GM23338 (cell line): ENCODE results near the gene KRT6A. TPM values are rescaled to one million over a fixed set of nuclear protein-coding genes. Genes with fewer than 3 reads are reported as not detected.

Source experiments
- ATAC-seq: fragments of 200-7000 bp; cut with Tn5 transposase; 3 replicates; pipeline ENCODE4 v1.9.1; 2020
- DNase-seq: peaks from one replicate; pipeline ENCODE4 v3.0.0-alpha.2; 2015; ENCODE audit warnings: low spot score
- H2AFZ ChIP-seq: fragments of 200-600 bp; sonication (generic); 2 replicates; pipeline ENCODE4 v1.8.0; 2016; ENCODE audit warnings: antibody characterized with exemption, mild to moderate bottlenecking, moderate library complexity
- H3F3A ChIP-seq: fragments of 200-600 bp; sonication (generic); replicated peaks from 2 replicates; pipeline ENCODE4 v1.8.0; 2017; ENCODE audit warnings: antibody characterized with exemption, mixed run types, low read depth
- H3K27ac ChIP-seq: fragments of 200-600 bp; sonication (generic); 2 replicates; pipeline ENCODE4 v1.6.1; 2016; ENCODE audit warnings: low read depth
- H3K27me3 ChIP-seq: fragments of 200-600 bp; sonication (generic); 2 replicates; pipeline ENCODE4 v1.8.0; 2016; ENCODE audit warnings: mild to moderate bottlenecking, mixed run types, moderate library complexity; ENCODE audit not compliant: insufficient read depth
- H3K36me3 ChIP-seq: fragments of 200-600 bp; sonication (generic); 2 replicates; pipeline ENCODE4 v1.8.0; 2016; ENCODE audit warnings: mild to moderate bottlenecking; ENCODE audit not compliant: insufficient read depth
- H3K4me1 ChIP-seq: fragments of 200-600 bp; sonication (generic); 2 replicates; pipeline ENCODE4 v1.8.0; 2016; ENCODE audit warnings: mild to moderate bottlenecking, moderate library complexity; ENCODE audit not compliant: insufficient read depth
- H3K4me2 ChIP-seq: fragments of 200-600 bp; sonication (generic); 2 replicates; pipeline ENCODE4 v1.7.1; 2017; ENCODE audit warnings: mixed run types
- H3K4me3 ChIP-seq: fragments of 200-600 bp; sonication (generic); 2 replicates; pipeline ENCODE4 v1.6.1; 2016; ENCODE audit warnings: mixed run types
- H3K79me2 ChIP-seq: fragments of 200-600 bp; sonication (generic); replicated peaks from 2 replicates; pipeline ENCODE4 v1.8.0; 2017; ENCODE audit warnings: mild to moderate bottlenecking; ENCODE audit not compliant: insufficient read depth
- H3K9me2 ChIP-seq: fragments of 200-600 bp; sonication (generic); 2 replicates; pipeline ENCODE4 v1.8.0; 2017; ENCODE audit not compliant: insufficient read depth
- H4K20me1 ChIP-seq: fragments of 200-600 bp; sonication (generic); replicated peaks from 2 replicates; pipeline ENCODE4 v1.8.0; 2017; ENCODE audit warnings: mild to moderate bottlenecking; ENCODE audit not compliant: insufficient read depth
- H3K27ac Mint-ChIP-seq: 2 replicates; pipeline ENCODE4 v1.8.0; 2020; ENCODE audit warnings: inconsistent platforms, mild to moderate bottlenecking, moderate library complexity, mixed read lengths
- H3K27me3 Mint-ChIP-seq: 3 replicates; pipeline ENCODE4 v1.8.0; 2022; ENCODE audit warnings: low read depth, mild to moderate bottlenecking, moderate library complexity, mixed read lengths, inconsistent platforms; ENCODE audit not compliant: insufficient read depth, poor library complexity
- H3K36me3 Mint-ChIP-seq: 3 replicates; pipeline ENCODE4 v1.8.0; 2021; ENCODE audit warnings: low read depth, mild to moderate bottlenecking, inconsistent platforms, moderate library complexity, mixed read lengths
- H3K4me1 Mint-ChIP-seq: 3 replicates; pipeline ENCODE4 v1.8.0; 2020; ENCODE audit warnings: mild to moderate bottlenecking, inconsistent platforms, mixed read lengths
- H3K4me3 Mint-ChIP-seq: 3 replicates; pipeline ENCODE4 v1.8.0; 2021; ENCODE audit warnings: moderate library complexity, mild to moderate bottlenecking, inconsistent platforms, mixed read lengths
- H3K9me3 Mint-ChIP-seq: 3 replicates; pipeline ENCODE4 v1.8.0; 2020; ENCODE audit warnings: moderate library complexity, mild to moderate bottlenecking, inconsistent platforms, mixed read lengths
- CREB1 ChIP-seq: fragments of 250-450 bp; sonication (Bioruptor Pico); IDR thresholded peaks from 2 replicates; pipeline ENCODE4 v1.5.0; 2020; ENCODE audit warnings: low read depth, mild to moderate bottlenecking, moderate library complexity
- EZH2 ChIP-seq: fragments of 200-600 bp; sonication (generic); IDR thresholded peaks from one replicate; pipeline ENCODE4 v1.8.0; 2017; ENCODE audit warnings: antibody characterized with exemption, mild to moderate bottlenecking, low read depth; ENCODE audit not compliant: unreplicated experiment
- EZH2phosphoT487 ChIP-seq: fragments of 200-600 bp; sonication (generic); IDR thresholded peaks from one replicate; pipeline ENCODE4 v1.8.1; 2018; ENCODE audit warnings: antibody characterized with exemption; ENCODE audit not compliant: unreplicated experiment
- NANOG ChIP-seq: IDR thresholded peaks from 2 replicates; pipeline ENCODE4 v1.6.1; 2016; ENCODE audit warnings: antibody characterized with exemption, borderline replicate concordance
- POLR2AphosphoS5 ChIP-seq: IDR thresholded peaks from 2 replicates; pipeline ENCODE4 v1.6.1; 2016; ENCODE audit warnings: antibody characterized with exemption, low read depth
- STAT1 ChIP-seq: IDR thresholded peaks from one replicate; pipeline ENCODE4 v1.6.1; 2016; ENCODE audit warnings: antibody characterized with exemption; ENCODE audit not compliant: unreplicated experiment
- ZNF114 ChIP-seq: fragments of 250-450 bp; sonication (Bioruptor Pico); IDR thresholded peaks from 2 replicates; pipeline ENCODE4 v1.5.0; 2020; ENCODE audit warnings: mild to moderate bottlenecking, moderate library complexity
- ZNF331 ChIP-seq: fragments of 250-450 bp; sonication (Bioruptor Pico); IDR thresholded peaks from 2 replicates; pipeline ENCODE4 v1.5.0; 2020; ENCODE audit warnings: low read depth, mild to moderate bottlenecking, moderate library complexity
- polyA plus RNA-seq: library from polyadenylated mRNA; unstranded; fragments of >200 nt; fragmentation: Nextera tagmentation; extraction: Ambion mirVana; gene quantifications from 2 replicates; pipeline ENCODE4 v1.2.1, GENCODE V29; 2016
- total RNA-seq: library from RNA; depleted of rRNA; stranded (reverse); fragments of >200 nt; shearing (Covaris generic); gene quantifications from 2 replicates; pipeline ENCODE4 v1.2.3, GENCODE V29; 2014
- TF ChIP-seq, protein P1 (sequence below): IDR thresholded peaks from 2 replicates; pipeline ENCODE4 v1.6.1; 2016; ENCODE audit warnings: antibody characterized with exemption
- TF ChIP-seq, protein P2 (sequence below): IDR thresholded peaks from one replicate; pipeline ENCODE4 v1.6.1; 2018; ENCODE audit warnings: antibody characterized with exemption; ENCODE audit not compliant: unreplicated experiment
- TF ChIP-seq, protein P3 (sequence below), 2 experiments: fragments of 200-600 bp in 1 of 2; sonication (generic) in 1 of 2; conservative IDR thresholded peaks; 2 replicates each; pipeline versions ENCODE4 v1.5.1 to v1.6.1; 2016 to 2017; ENCODE audit warnings: antibody characterized with exemption in 2 of 2, low read depth in 2 of 2, mild to moderate bottlenecking in 2 of 2, moderate library complexity in 1 of 2
- TF ChIP-seq, protein P4 (sequence below): fragments of 250-450 bp; sonication (Bioruptor Pico); IDR thresholded peaks from 2 replicates; pipeline ENCODE4 v1.5.0; 2020; ENCODE audit warnings: mild to moderate bottlenecking, moderate library complexity

KRT6A gene
- total and polyA plus RNA-seq, 2 experiments from 2014 or later, result not detected

DNA sequence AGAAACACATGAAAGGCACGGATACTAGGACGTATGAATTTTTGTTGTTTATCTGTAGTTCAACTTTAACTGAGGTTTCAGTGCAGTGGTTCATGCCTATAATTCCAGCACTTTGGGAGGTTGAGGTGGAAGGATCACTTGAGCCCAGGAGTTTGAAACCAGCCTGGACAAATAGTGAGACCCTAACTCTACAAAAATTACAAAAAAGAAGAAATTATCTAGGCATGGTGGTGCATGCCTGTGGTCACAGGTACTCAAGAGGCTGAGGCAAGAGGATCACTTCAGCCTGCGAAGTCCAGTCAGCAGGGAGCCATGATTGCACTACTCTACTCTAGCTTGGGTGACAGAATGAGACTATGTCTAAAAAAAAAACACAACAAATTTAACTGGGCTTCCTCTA is 49.1 kb downstream of the KRT6A start:
- Histone ChIP-seq H3K27ac (no peak overlapping the region), H3K4me2 (no peak overlapping the region), H2AFZ (no peak overlapping the region), H3K27me3 (no peaks in the 10 kb centered on the region), H3K9me2 (no peaks in the 10 kb centered on the region), H3K4me1 (peaks cover 5% of the 10 kb centered on the region; the same call in 1 of the 2 replicates), H3K4me3 (no peak overlapping the region), H3K36me3 (no peaks in the 10 kb centered on the region), H3K79me2 (no peaks in the 10 kb centered on the region), H4K20me1 (no peaks in the 10 kb centered on the region), H3F3A (no peaks in the 10 kb centered on the region)
- no peak for DNase-seq
- ATAC-seq, result no peak
- Mint-ChIP-seq H3K27me3 (peaks cover 2% of the 10 kb centered on the region), H3K4me3 (no peak overlapping the region), H3K9me3 (no peaks in the 10 kb centered on the region; the same call in 2 of the 3 replicates), H3K36me3 (no peaks in the 10 kb centered on the region; the same call in 2 of the 3 replicates), H3K27ac (no peak overlapping the region), H3K4me1 (peaks cover 17% of the 10 kb centered on the region)
- TF ChIP-seq POLR2AphosphoS5 (no peak), EZH2 (no peak), ZNF331 (CRISPR knock-in tag) (no peak), STAT1 (no peak), NANOG (no peak), ZNF114 (CRISPR knock-in tag) (no peak), EZH2phosphoT487 (no peak), CREB1 (CRISPR knock-in tag) (no peak)
- TF ChIP-seq, protein P1, sequence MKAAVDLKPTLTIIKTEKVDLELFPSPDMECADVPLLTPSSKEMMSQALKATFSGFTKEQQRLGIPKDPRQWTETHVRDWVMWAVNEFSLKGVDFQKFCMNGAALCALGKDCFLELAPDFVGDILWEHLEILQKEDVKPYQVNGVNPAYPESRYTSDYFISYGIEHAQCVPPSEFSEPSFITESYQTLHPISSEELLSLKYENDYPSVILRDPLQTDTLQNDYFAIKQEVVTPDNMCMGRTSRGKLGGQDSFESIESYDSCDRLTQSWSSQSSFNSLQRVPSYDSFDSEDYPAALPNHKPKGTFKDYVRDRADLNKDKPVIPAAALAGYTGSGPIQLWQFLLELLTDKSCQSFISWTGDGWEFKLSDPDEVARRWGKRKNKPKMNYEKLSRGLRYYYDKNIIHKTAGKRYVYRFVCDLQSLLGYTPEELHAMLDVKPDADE, result no peak
- TF ChIP-seq, protein P2, sequence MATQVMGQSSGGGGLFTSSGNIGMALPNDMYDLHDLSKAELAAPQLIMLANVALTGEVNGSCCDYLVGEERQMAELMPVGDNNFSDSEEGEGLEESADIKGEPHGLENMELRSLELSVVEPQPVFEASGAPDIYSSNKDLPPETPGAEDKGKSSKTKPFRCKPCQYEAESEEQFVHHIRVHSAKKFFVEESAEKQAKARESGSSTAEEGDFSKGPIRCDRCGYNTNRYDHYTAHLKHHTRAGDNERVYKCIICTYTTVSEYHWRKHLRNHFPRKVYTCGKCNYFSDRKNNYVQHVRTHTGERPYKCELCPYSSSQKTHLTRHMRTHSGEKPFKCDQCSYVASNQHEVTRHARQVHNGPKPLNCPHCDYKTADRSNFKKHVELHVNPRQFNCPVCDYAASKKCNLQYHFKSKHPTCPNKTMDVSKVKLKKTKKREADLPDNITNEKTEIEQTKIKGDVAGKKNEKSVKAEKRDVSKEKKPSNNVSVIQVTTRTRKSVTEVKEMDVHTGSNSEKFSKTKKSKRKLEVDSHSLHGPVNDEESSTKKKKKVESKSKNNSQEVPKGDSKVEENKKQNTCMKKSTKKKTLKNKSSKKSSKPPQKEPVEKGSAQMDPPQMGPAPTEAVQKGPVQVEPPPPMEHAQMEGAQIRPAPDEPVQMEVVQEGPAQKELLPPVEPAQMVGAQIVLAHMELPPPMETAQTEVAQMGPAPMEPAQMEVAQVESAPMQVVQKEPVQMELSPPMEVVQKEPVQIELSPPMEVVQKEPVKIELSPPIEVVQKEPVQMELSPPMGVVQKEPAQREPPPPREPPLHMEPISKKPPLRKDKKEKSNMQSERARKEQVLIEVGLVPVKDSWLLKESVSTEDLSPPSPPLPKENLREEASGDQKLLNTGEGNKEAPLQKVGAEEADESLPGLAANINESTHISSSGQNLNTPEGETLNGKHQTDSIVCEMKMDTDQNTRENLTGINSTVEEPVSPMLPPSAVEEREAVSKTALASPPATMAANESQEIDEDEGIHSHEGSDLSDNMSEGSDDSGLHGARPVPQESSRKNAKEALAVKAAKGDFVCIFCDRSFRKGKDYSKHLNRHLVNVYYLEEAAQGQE, result no peak
- TF ChIP-seq, protein P3, sequence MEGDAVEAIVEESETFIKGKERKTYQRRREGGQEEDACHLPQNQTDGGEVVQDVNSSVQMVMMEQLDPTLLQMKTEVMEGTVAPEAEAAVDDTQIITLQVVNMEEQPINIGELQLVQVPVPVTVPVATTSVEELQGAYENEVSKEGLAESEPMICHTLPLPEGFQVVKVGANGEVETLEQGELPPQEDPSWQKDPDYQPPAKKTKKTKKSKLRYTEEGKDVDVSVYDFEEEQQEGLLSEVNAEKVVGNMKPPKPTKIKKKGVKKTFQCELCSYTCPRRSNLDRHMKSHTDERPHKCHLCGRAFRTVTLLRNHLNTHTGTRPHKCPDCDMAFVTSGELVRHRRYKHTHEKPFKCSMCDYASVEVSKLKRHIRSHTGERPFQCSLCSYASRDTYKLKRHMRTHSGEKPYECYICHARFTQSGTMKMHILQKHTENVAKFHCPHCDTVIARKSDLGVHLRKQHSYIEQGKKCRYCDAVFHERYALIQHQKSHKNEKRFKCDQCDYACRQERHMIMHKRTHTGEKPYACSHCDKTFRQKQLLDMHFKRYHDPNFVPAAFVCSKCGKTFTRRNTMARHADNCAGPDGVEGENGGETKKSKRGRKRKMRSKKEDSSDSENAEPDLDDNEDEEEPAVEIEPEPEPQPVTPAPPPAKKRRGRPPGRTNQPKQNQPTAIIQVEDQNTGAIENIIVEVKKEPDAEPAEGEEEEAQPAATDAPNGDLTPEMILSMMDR (conservative IDR thresholded peaks at IDR 0.05; ENCODE audit: low read depth in 2 of 2), result no peak
- TF ChIP-seq, protein P4, sequence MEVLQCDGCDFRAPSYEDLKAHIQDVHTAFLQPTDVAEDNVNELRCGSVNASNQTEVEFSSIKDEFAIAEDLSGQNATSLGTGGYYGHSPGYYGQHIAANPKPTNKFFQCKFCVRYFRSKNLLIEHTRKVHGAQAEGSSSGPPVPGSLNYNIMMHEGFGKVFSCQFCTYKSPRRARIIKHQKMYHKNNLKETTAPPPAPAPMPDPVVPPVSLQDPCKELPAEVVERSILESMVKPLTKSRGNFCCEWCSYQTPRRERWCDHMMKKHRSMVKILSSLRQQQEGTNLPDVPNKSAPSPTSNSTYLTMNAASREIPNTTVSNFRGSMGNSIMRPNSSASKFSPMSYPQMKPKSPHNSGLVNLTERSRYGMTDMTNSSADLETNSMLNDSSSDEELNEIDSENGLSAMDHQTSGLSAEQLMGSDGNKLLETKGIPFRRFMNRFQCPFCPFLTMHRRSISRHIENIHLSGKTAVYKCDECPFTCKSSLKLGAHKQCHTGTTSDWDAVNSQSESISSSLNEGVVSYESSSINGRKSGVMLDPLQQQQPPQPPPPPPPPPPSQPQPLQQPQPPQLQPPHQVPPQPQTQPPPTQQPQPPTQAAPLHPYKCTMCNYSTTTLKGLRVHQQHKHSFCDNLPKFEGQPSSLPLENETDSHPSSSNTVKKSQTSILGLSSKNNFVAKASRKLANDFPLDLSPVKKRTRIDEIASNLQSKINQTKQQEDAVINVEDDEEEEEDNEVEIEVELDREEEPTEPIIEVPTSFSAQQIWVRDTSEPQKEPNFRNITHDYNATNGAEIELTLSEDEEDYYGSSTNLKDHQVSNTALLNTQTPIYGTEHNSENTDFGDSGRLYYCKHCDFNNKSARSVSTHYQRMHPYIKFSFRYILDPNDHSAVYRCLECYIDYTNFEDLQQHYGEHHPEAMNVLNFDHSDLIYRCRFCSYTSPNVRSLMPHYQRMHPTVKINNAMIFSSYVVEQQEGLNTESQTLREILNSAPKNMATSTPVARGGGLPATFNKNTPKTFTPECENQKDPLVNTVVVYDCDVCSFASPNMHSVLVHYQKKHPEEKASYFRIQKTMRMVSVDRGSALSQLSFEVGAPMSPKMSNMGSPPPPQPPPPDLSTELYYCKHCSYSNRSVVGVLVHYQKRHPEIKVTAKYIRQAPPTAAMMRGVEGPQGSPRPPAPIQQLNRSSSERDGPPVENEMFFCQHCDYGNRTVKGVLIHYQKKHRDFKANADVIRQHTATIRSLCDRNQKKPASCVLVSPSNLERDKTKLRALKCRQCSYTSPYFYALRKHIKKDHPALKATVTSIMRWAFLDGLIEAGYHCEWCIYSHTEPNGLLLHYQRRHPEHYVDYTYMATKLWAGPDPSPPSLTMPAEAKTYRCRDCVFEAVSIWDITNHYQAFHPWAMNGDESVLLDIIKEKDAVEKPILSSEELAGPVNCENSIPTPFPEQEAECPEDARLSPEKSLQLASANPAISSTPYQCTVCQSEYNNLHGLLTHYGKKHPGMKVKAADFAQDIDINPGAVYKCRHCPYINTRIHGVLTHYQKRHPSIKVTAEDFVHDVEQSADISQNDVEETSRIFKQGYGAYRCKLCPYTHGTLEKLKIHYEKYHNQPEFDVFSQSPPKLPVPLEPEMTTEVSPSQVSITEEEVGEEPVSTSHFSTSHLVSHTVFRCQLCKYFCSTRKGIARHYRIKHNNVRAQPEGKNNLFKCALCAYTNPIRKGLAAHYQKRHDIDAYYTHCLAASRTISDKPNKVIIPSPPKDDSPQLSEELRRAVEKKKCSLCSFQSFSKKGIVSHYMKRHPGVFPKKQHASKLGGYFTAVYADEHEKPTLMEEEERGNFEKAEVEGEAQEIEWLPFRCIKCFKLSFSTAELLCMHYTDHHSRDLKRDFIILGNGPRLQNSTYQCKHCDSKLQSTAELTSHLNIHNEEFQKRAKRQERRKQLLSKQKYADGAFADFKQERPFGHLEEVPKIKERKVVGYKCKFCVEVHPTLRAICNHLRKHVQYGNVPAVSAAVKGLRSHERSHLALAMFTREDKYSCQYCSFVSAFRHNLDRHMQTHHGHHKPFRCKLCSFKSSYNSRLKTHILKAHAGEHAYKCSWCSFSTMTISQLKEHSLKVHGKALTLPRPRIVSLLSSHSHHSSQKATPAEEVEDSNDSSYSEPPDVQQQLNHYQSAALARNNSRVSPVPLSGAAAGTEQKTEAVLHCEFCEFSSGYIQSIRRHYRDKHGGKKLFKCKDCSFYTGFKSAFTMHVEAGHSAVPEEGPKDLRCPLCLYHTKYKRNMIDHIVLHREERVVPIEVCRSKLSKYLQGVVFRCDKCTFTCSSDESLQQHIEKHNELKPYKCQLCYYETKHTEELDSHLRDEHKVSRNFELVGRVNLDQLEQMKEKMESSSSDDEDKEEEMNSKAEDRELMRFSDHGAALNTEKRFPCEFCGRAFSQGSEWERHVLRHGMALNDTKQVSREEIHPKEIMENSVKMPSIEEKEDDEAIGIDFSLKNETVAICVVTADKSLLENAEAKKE (CRISPR knock-in tag), result no peak
